Transverse colon (tissue), 4 donors: ENCODE results near the gene HSPA12A.
"Not testable (repeated sequence)": the region's sequence is repeated elsewhere in the genome, so short reads cannot be mapped to it uniquely, and the experiment has no call there.

ENCODE experiments used
- EP300 ChIP-seq: sonication (generic); formaldehyde crosslinking; IDR thresholded peaks from one replicate; pipeline ENCODE4 v1.6.1; 2017; ENCODE audit warnings: antibody characterized with exemption, low read depth
- POLR2A ChIP-seq: fragments of 450-650 bp; IDR thresholded peaks from one replicate; pipeline ENCODE4 v1.6.1; 2016; ENCODE audit warnings: antibody characterized with exemption, mild to moderate bottlenecking, moderate library complexity
- POLR2AphosphoS5 ChIP-seq, 3 donors: sonication (generic); formaldehyde crosslinking; IDR thresholded peaks; one replicate each; pipeline ENCODE4 v1.6.1; 2016; ENCODE audit warnings: antibody characterized with exemption in 3 of 3
- TF ChIP-seq, protein P1 (sequence below), 5 experiments: fragments of 200-600 bp in 3 of 5; fragments of 450-650 bp in 2 of 5; sonication (generic) in 3 of 5; IDR thresholded peaks; 1 replicate in 2 of 5; 2 replicates in 3 of 5; pipeline ENCODE4 v1.5.1; 2016 to 2017; ENCODE audit warnings: antibody characterized with exemption in 5 of 5, inconsistent platforms in 3 of 5, mild to moderate bottlenecking in 2 of 5, moderate library complexity in 1 of 5

DNA sequence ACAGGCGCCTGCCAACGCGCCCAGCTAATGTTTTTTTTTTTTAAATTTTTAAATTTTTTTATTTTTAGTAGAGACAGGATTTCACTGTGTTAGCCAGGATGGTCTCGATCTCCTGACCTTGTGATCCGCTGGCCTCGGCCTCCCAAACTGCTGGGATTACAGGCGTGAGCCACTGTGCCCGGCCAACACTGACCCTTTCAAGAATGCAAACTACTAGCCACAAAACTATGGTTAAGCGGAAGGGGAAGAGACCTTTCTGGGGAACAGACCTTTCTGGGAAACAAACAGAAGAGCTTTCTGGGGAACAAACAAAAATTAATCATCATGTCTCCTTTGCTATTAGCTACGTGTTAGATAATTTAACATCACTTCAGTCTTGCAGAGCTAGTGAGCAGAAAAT lies 30.6 kb downstream of the HSPA12A start:
- TF ChIP-seq, protein P1, sequence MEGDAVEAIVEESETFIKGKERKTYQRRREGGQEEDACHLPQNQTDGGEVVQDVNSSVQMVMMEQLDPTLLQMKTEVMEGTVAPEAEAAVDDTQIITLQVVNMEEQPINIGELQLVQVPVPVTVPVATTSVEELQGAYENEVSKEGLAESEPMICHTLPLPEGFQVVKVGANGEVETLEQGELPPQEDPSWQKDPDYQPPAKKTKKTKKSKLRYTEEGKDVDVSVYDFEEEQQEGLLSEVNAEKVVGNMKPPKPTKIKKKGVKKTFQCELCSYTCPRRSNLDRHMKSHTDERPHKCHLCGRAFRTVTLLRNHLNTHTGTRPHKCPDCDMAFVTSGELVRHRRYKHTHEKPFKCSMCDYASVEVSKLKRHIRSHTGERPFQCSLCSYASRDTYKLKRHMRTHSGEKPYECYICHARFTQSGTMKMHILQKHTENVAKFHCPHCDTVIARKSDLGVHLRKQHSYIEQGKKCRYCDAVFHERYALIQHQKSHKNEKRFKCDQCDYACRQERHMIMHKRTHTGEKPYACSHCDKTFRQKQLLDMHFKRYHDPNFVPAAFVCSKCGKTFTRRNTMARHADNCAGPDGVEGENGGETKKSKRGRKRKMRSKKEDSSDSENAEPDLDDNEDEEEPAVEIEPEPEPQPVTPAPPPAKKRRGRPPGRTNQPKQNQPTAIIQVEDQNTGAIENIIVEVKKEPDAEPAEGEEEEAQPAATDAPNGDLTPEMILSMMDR (IDR thresholded peaks at IDR 0.05): not testable (repeated sequence)
- not testable (repeated sequence) for TF ChIP-seq POLR2AphosphoS5 (IDR thresholded peaks at IDR 0.05); POLR2A; EP300
